ENCODE measurements around the gene CABLES2. TPM values are rescaled to one million over a fixed set of nuclear protein-coding genes. Genes with fewer than 3 reads are reported as not detected.
"Not testable (repeated sequence)": the region's sequence is repeated elsewhere in the genome, so short reads cannot be mapped to it uniquely, and the experiment has no call there.

Gene CABLES2
- total RNA-seq, 3 donors from 2014 or later, result 6.1 to 7.9 (median 6.9) TPM

DNA sequence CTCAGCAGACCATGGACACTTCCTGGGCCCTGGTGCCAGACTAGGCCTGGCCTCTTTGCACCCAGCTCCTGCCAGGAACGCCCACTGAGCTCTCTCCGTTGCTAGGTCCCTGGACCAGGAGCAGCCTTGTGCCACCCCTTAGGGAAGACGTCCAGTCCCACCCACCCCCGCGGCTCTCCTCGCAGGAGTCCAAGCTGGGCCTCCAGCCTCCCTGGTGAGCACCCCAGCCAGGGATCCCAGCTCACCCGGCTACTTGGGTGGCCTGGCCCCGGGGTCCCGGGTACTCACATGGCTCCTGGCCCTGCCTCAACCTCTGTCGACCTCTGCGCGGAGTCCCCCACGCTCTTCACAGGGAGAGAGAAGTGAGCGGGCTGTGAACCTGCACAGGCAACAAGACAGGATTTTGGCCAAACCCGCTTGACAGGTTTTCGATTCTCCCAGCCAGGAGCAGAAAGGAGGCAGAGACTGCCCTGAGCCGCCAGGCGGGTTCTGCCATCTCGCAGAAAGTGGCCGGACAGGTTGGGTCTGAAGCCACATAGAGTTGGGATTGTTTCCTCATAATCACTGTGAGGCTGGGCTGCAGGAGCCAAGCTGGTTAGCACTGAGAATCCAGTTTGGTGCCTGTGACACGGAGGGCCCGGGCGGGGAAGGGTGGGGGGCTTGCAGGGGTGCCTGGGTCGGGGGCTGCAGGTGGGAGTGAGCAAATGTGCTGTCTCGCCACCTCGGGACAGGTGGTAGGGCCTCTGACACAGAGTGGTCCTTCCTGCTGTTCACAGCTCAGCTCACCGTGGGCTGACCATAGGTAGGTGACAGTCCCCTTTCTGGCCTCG, 20.3 kb upstream of the CABLES2 start, which contains the start of gene RBBP8NL:
TSS of gene RBBP8NL (minus strand) at position 368 of the 830 bp plus-strand sequence. CDS start 7,892 bp downstream, outside the sequence.
- no peak within 1 kb of the TSS for H3K4me3 Mint-ChIP-seq
- H3K27me3 Mint-ChIP-seq (ENCODE audit: low read depth), result peaks cover 16% of the 10 kb centered on the region
- ATAC-seq (no peak), DNase-seq (no peak)
- no peaks in the 10 kb centered on the region for H3K36me3 Mint-ChIP-seq (ENCODE audit: insufficient read depth)
- no peaks in the 10 kb centered on the region for H3K9me3 Mint-ChIP-seq
- no peaks in the 10 kb centered on the region for H3K4me1 Mint-ChIP-seq (ENCODE audit: low read depth)

DNA sequence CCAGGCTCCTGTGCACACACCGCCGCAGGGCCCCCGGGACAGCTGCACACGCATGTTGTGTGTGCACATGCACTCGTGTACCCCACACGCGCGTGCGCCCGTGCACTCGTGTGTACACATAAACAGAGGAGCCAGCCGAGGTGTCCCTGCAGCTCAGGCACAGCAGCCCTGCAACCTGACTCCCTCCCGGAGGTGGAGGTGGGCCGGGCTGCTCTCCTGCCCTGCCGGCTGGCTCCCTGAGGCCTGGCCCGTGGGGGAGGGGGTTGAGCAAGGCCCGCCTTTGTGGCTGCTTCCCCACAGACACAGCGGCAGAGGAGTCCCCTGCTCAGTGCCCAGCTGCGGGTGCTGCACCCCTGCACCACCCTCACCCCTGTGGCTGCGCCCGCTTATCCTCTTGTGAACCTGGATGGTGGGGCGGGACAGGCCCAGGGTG, 19.6 kb upstream of the CABLES2 start:
- peaks cover 16% of the 10 kb centered on the region for H3K27me3 Mint-ChIP-seq (ENCODE audit: low read depth)
- no peaks in the 10 kb centered on the region for H3K9me3 Mint-ChIP-seq
- H3K4me1 Mint-ChIP-seq (ENCODE audit: low read depth), result no peaks in the 10 kb centered on the region
- ATAC-seq (no peak), DNase-seq (no peak)
- no peak overlapping the region for H3K4me3 Mint-ChIP-seq
- no peaks in the 10 kb centered on the region for H3K36me3 Mint-ChIP-seq (ENCODE audit: insufficient read depth)

- peaks cover 12% of the 10 kb centered on the region for H3K27me3 Mint-ChIP-seq (ENCODE audit: low read depth)
- not testable (repeated sequence) for H3K4me3 Mint-ChIP-seq; H3K9me3 Mint-ChIP-seq; ATAC-seq; H3K4me1 Mint-ChIP-seq (ENCODE audit: low read depth); DNase-seq; H3K36me3 Mint-ChIP-seq (ENCODE audit: insufficient read depth)
Measured at GRCh38 chr20:62426059-62426348, 18.9 kb upstream of the CABLES2 start.

DNA sequence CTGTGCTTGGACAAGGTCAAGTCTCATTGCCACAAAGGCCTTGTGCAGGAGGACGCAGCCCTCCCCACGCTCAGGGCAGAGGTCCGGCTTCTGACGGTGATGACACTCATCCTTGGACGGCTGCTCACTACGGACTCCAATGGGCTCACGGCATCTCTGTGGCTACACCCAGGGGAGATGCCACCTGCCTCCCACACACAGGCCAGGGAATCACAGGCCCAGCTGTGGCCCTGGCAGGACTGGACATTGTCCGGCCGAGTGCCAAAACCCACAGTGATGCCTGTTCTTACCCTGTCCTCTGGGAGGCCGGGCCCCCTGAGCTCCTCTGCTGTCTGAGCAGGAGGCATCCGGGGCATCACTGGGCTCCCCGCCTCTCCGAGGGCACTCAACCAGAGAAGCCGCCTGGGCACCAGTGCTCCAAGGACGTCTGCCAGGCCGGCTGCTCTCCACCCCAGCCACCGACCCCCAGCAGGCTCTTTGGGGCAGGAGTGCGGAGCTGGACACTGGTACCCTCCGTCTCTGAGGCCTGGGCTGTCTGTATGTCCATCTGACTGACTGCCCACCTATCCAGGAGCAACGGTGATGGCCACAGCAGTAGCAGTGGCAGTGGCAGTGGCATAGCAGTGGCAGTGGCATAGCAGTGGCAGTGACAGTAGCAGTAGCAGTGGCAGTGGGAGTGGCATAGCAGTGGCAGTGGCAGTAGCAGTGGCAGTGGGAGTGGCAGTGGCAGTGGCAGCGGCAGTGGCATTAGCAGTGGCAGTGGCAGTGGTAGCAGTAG, 18.4 kb upstream of the CABLES2 start:
- DNase-seq (no peak), ATAC-seq (no peak)
- Mint-ChIP-seq H3K27me3 (ENCODE audit: low read depth) (peaks cover 11% of the 10 kb centered on the region), H3K4me1 (ENCODE audit: low read depth) (no peaks in the 10 kb centered on the region), H3K36me3 (ENCODE audit: insufficient read depth) (no peaks in the 10 kb centered on the region), H3K9me3 (no peaks in the 10 kb centered on the region), H3K4me3 (no peak overlapping the region)

DNA sequence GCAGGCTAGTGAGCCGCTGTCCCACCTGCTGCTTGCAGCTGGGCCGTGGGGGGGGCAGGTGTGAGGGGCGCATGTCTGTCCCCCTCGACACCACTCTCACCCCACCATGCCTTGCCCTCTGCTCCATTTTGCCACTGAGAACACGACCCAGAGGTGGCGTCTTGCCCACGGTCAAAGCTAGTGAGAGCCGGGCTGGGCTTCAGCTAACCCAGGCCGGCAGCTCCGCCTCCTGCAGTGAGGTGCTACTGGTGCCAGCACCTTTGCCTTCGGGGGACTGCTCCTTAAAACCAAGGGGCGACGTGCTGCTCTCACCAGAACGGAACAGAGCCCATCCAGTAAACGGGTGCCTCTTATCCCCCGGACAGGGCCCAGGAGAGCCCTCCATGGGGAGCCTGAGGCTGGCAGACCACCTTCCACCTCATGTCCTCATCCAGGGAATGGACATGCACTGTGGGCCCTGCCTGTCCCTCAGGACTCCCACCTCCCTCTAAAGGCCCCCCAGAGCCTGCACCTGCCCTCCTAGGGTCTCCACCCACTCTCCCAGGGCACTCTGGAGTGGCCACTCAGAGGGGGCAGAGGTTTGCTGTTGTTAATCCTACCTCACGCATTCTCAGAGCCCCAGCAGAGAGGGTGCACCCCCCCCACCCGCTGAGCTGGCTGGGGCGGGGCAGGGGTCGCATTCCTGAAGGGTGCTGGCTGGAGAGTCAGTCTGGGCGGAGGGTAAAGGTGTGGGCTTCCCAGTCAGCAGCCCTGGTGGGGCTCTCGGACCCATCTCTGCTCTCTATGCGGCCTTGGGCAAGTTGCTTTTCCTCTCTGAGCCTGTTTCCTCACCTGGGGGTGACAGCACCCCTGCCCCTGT, 17.4 kb upstream of the CABLES2 start:
- Mint-ChIP-seq H3K4me3 (no peak overlapping the region), H3K36me3 (ENCODE audit: insufficient read depth) (no peaks in the 10 kb centered on the region), H3K9me3 (no peaks in the 10 kb centered on the region), H3K27me3 (ENCODE audit: low read depth) (peaks cover 11% of the 10 kb centered on the region), H3K4me1 (ENCODE audit: low read depth) (no peaks in the 10 kb centered on the region)
- no peak for DNase-seq
- no peak for ATAC-seq

DNA sequence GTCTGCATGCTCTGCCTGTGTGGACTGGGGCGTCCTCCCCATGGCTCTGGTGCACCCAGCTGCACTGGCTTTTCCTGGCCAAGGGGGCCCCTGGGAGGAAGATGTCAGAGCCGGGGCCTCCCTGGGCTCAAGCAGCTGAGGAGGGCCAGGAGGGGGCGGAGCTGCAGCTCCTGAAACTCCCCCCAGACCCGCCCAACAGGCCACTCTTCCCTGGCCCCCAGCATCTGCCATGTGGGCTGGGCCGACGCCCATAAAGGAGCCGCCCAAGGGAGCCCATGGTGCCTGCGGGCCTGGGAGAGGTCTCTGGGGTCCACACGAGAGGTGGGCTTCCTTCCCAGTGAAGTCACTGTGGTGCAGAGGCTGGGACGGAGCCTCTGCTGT, 16.2 kb upstream of the CABLES2 start:
- Mint-ChIP-seq H3K4me3 (no peak overlapping the region), H3K27me3 (ENCODE audit: low read depth) (peaks cover 11% of the 10 kb centered on the region), H3K9me3 (no peaks in the 10 kb centered on the region), H3K36me3 (ENCODE audit: insufficient read depth) (no peaks in the 10 kb centered on the region), H3K4me1 (ENCODE audit: low read depth) (no peaks in the 10 kb centered on the region)
- ATAC-seq, result no peak
- no peak for DNase-seq

- Mint-ChIP-seq H3K27me3 (ENCODE audit: low read depth) (peaks cover 11% of the 10 kb centered on the region), H3K9me3 (no peaks in the 10 kb centered on the region), H3K4me3 (no peak overlapping the region), H3K36me3 (ENCODE audit: insufficient read depth) (no peaks in the 10 kb centered on the region), H3K4me1 (ENCODE audit: low read depth) (no peaks in the 10 kb centered on the region)
- DNase-seq (no peak), ATAC-seq (no peak)
Measured at GRCh38 chr20:62422636-62423325, 15.7 kb upstream of the CABLES2 start.

GRCh38 chr20:62421716-62421990, 14.6 kb upstream of the CABLES2 start:
- ATAC-seq, result no peak
- Mint-ChIP-seq H3K4me3 (no peak overlapping the region), H3K4me1 (ENCODE audit: low read depth) (no peaks in the 10 kb centered on the region), H3K9me3 (no peaks in the 10 kb centered on the region), H3K27me3 (ENCODE audit: low read depth) (peaks cover 11% of the 10 kb centered on the region), H3K36me3 (ENCODE audit: insufficient read depth) (no peaks in the 10 kb centered on the region)
- DNase-seq, result no peak

DNA sequence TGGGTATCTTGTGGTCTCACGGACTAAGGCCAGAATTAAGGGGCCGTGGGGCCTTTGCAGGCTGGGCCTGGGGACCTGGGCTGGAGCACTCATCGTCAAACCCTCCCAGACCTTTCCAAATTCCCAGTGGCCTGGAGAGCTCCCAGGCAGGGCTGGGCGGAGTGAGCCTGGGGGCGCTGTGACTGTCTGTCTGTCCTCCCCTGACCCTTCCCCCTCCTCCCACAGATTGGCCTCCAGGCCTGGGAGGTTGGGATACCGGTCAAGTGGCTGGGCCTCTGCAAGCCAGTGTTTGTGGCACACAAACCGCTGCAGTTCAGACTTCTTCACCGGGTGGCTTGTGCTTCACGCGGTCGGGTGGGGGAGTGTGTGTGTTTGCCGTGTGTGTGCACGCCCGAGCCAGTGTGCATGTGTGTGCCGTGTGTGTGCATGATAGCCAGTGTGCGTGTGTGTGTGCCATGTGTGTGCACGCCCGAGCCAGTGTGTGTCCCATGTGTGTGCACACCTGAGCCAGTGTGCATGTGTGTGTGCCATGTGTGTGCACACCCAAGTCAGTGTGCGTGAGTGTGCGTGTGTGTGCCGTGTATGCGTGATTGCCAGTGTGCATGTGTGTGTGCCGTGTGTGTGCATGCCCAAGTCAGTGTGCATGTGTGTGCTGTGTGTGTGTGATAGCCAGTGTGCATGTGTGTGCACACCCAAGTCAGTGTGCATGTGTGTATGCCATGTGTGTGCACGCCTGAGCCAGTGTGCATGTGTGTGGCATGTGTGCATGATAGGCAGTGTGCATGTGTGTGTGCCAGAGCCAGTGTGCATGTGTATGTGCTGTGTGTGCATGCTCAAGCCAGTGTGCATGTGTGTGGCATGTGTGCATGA, 14.0 kb upstream of the CABLES2 start:
- Mint-ChIP-seq H3K9me3 (no peaks in the 10 kb centered on the region), H3K27me3 (ENCODE audit: low read depth) (peaks cover 11% of the 10 kb centered on the region), H3K4me1 (ENCODE audit: low read depth) (no peaks in the 10 kb centered on the region), H3K36me3 (ENCODE audit: insufficient read depth) (no peaks in the 10 kb centered on the region), H3K4me3 (no peak overlapping the region)
- no peak for ATAC-seq
- no peak for DNase-seq

- Mint-ChIP-seq H3K4me1 (ENCODE audit: low read depth) (no peaks in the 10 kb centered on the region), H3K4me3 (no peak overlapping the region), H3K36me3 (ENCODE audit: insufficient read depth) (no peaks in the 10 kb centered on the region), H3K9me3 (no peaks in the 10 kb centered on the region), H3K27me3 (ENCODE audit: low read depth) (peaks cover 7% of the 10 kb centered on the region)
- DNase-seq, result no peak
- ATAC-seq, result no peak
Measured at GRCh38 chr20:62419759-62420158, 12.7 kb upstream of the CABLES2 start.

- Mint-ChIP-seq H3K27me3 (ENCODE audit: low read depth) (peaks cover 2% of the 10 kb centered on the region), H3K9me3 (no peaks in the 10 kb centered on the region), H3K4me3 (no peak overlapping the region), H3K4me1 (ENCODE audit: low read depth) (no peaks in the 10 kb centered on the region), H3K36me3 (ENCODE audit: insufficient read depth) (no peaks in the 10 kb centered on the region)
- ATAC-seq (no peak), DNase-seq (no peak)
Measured at GRCh38 chr20:62418709-62419487, 11.8 kb upstream of the CABLES2 start.

DNA sequence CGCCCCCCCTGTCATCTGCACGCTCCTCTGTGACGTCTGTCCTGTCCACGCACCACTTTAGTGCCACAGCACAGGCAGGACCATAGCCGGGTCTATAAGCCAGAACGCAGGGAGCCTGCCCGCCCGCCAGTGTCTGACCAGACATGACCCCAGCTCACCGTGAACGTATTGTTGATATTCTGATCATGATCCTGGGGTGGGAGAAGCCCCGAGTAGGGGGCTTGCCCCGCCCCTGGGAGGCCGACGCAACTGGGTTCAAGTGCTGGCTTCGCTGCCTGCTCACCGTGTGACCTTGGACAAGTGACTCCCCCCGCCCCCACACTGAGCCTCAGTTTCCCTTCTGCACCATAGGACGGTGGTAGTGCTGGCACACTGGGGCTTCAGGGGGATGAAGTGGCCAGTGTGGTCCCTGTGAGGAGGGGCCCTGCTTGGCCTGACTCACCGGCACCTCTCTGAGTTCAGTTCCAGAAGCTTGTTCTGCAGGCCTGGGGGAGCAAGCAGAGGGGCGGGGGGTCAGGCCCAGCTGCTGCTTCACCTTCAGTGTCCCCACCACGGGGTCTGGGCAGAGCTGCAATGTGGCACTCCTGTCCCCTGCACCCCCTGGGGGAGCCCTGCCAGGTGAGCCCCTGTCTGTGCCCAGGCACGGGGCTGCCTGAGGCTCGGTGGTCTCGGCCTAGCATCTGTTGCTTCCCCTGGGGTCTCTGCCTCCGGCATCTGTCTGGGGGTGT, 11.1 kb upstream of the CABLES2 start:
- DNase-seq, result no peak
- H3K27me3 Mint-ChIP-seq (ENCODE audit: low read depth), result no peaks in the 10 kb centered on the region
- no peaks in the 10 kb centered on the region for H3K9me3 Mint-ChIP-seq

More for the DNA sequence above, 11.1 kb upstream of the CABLES2 start:
- H3K4me3 Mint-ChIP-seq, result no peak overlapping the region
- H3K4me1 Mint-ChIP-seq (ENCODE audit: low read depth), result no peaks in the 10 kb centered on the region
- no peak for ATAC-seq
- H3K36me3 Mint-ChIP-seq (ENCODE audit: insufficient read depth), result no peaks in the 10 kb centered on the region
